ENCODE measurements around the gene GGN. TPM values are rescaled to one million over a fixed set of nuclear protein-coding genes. Genes with fewer than 3 reads are reported as not detected.
A peak's percentile ranks its signal among the peaks of the same experiment; 100 is the strongest.

GGN gene
- total RNA-seq, 1 donor from 2014 or later: 2.1 TPM

GRCh38 chr19:38391911-38392464 is 4.2 kb upstream of the GGN start:
- no peak overlapping the region for H3K27ac Mint-ChIP-seq (ENCODE audit: unreplicated experiment)
- Histone ChIP-seq H3K36me3 (ENCODE audit: insufficient read depth, low read length) (peaks cover 14% of the 10 kb centered on the region), H3K79me2 (ENCODE audit: insufficient read depth, low read length) (peaks cover 24% of the 10 kb centered on the region), H3K27ac (ENCODE audit: low read depth, low read length) (no peak overlapping the region), H2AFZ (ENCODE audit: low read depth, low read length) (no peak overlapping the region), H3K9ac (ENCODE audit: low read length) (peak overlapping the region; percentile 14), H3K27me3 (ENCODE audit: insufficient read depth, low read length) (no peaks in the 10 kb centered on the region), H3K4me2 (ENCODE audit: low read length) (peak overlapping the region; percentile 30), H4K20me1 (ENCODE audit: insufficient read depth, low read length) (peaks cover 32% of the 10 kb centered on the region), H3K9me3 (ENCODE audit: insufficient read depth, low read depth, low read length) (no peaks in the 10 kb centered on the region), H3K4me1 (ENCODE audit: insufficient read depth, low read length) (peaks cover 27% of the 10 kb centered on the region), H3K4me3 (ENCODE audit: insufficient read depth, low read depth, low read length) (no peak overlapping the region)
- no peak overlapping the region for H3K4me3 Mint-ChIP-seq (ENCODE audit: unreplicated experiment)
- FAIRE-seq (no peak), DNase-seq (ENCODE audit: low read depth) (no peak)
- peaks cover 15% of the 10 kb centered on the region for H3K4me1 Mint-ChIP-seq (ENCODE audit: low read depth, unreplicated experiment)
- TF ChIP-seq EZH2 (IDR thresholded peaks at IDR 0.05; ENCODE audit: insufficient read depth, low read length) (no peak), CTCF (IDR thresholded peaks at IDR 0.05; ENCODE audit: insufficient read depth, low read depth, low read length) (no peak)
- peaks cover 26% of the 10 kb centered on the region for H3K36me3 Mint-ChIP-seq (ENCODE audit: low read depth, unreplicated experiment)
- H3K9me3 Mint-ChIP-seq (ENCODE audit: unreplicated experiment): peaks cover 6% of the 10 kb centered on the region
- H3K27me3 Mint-ChIP-seq (ENCODE audit: low read depth, unreplicated experiment): peaks cover 10% of the 10 kb centered on the region

- Histone ChIP-seq H3K4me3 (ENCODE audit: insufficient read depth, low read depth, low read length) (peak overlapping the region; percentile 89), H3K36me3 (ENCODE audit: insufficient read depth, low read length) (peaks cover 14% of the 10 kb centered on the region), H3K4me1 (ENCODE audit: insufficient read depth, low read length) (peaks cover 29% of the 10 kb centered on the region), H3K9ac (ENCODE audit: low read length) (peak overlapping the region; percentile 90), H3K4me2 (ENCODE audit: low read length) (peak overlapping the region; percentile 97), H2AFZ (ENCODE audit: low read depth, low read length) (peak overlapping the region; percentile 30), H3K27ac (ENCODE audit: low read depth, low read length) (peak overlapping the region; percentile 54), H4K20me1 (ENCODE audit: insufficient read depth, low read length) (peaks cover 29% of the 10 kb centered on the region), H3K9me3 (ENCODE audit: insufficient read depth, low read depth, low read length) (no peaks in the 10 kb centered on the region), H3K79me2 (ENCODE audit: insufficient read depth, low read length) (peaks cover 24% of the 10 kb centered on the region), H3K27me3 (ENCODE audit: insufficient read depth, low read length) (no peaks in the 10 kb centered on the region)
- Mint-ChIP-seq H3K36me3 (ENCODE audit: low read depth, unreplicated experiment) (peaks cover 20% of the 10 kb centered on the region), H3K9me3 (ENCODE audit: unreplicated experiment) (peaks cover 3% of the 10 kb centered on the region), H3K4me1 (ENCODE audit: low read depth, unreplicated experiment) (peaks cover 15% of the 10 kb centered on the region), H3K4me3 (ENCODE audit: unreplicated experiment) (peak overlapping the region; percentile 92), H3K27me3 (ENCODE audit: low read depth, unreplicated experiment) (peaks cover 5% of the 10 kb centered on the region), H3K27ac (ENCODE audit: unreplicated experiment) (peak overlapping the region; percentile 93)
- no peak for DNase-seq (ENCODE audit: low read depth)
- FAIRE-seq: no peak
- TF ChIP-seq EZH2 (IDR thresholded peaks at IDR 0.05; ENCODE audit: insufficient read depth, low read length) (no peak), CTCF (IDR thresholded peaks at IDR 0.05; ENCODE audit: insufficient read depth, low read depth, low read length) (no peak)
Measured at GRCh38 chr19:38389957-38390924, 2.4 kb upstream of the GGN start.
